Adipose tissue (tissue), 3 donors: ENCODE data around the gene CCDC57. TPM values are rescaled to one million over a fixed set of nuclear protein-coding genes. Genes with fewer than 3 reads are reported as not detected.

Source experiments
- H3K27ac ChIP-seq: one replicate; pipeline ENCODE4 v1.5.1; 2013; ENCODE audit warnings: low read depth, low read length
- WGBS, 3 donors: extraction: QIAGEN DNeasy Blood & Tissue Kit; methylation state at CpG; one replicate each; pipeline ENCODE4 v1.1.7; 2013; 5-methylcytosine and 5-hydroxymethylcytosine counted together
- polyA plus RNA-seq, 3 donors: library from polyadenylated mRNA; stranded (reverse); fragments of 200-250 nt; gene quantifications; one replicate each; pipeline ENCODE4 v1.2.3, GENCODE V29; 2013
- donor health status: healthy with polysubstance abuse.
- donor health status: Bipolar disorder and iron deficiency.
- donor health status: healthy.

The CCDC57 gene
- polyA plus RNA-seq, 3 donors = 22.7 to 23.7 (median 22.9) TPM

- H3K27ac ChIP-seq = peak overlapping the region; percentile 55
- 13 to 23% (median 15%) methylated on average over 55 to 63 of the region's 63 CpGs for WGBS, 3 donors
Measured at GRCh38 chr17:82228278-82228841, 15.7 kb upstream of the CCDC57 start.

DNA sequence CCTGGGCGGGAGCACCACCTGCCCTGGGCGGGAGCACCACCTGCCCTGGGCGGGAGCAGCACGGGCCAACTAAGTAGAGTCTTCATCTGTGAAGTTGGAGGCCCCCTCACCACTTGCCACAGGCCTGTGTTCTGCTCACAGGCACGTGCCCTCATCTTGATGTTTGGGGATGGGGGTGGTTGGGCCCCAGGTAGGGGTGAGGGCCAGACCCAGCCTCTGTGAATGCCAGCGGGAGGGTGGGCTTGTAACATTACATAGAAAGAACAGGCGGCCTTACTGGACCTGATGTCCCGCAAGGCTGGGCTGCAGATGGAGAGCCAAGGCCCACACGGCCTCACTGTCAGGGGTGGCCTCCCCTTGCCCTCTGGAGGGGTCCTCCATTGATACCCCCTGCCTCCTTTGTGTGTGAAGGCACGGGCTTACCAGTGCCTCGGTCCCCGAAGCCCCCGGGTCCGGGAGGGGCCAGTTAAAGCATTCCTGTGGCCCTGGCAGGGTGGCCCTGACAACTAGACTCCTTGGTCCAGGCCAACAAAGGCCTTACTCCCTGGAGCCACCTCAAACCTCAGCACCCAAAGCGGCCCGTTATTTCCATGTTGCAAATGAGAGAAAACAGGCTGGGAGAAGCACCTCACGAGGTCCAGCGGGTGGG is 15.1 kb upstream of the CCDC57 start:
- H3K27ac ChIP-seq = peak overlapping the region; percentile 14
- 65 to 79% (median 72%) methylated on average over 16 to 18 of the region's 18 CpGs for WGBS, 3 donors

DNA sequence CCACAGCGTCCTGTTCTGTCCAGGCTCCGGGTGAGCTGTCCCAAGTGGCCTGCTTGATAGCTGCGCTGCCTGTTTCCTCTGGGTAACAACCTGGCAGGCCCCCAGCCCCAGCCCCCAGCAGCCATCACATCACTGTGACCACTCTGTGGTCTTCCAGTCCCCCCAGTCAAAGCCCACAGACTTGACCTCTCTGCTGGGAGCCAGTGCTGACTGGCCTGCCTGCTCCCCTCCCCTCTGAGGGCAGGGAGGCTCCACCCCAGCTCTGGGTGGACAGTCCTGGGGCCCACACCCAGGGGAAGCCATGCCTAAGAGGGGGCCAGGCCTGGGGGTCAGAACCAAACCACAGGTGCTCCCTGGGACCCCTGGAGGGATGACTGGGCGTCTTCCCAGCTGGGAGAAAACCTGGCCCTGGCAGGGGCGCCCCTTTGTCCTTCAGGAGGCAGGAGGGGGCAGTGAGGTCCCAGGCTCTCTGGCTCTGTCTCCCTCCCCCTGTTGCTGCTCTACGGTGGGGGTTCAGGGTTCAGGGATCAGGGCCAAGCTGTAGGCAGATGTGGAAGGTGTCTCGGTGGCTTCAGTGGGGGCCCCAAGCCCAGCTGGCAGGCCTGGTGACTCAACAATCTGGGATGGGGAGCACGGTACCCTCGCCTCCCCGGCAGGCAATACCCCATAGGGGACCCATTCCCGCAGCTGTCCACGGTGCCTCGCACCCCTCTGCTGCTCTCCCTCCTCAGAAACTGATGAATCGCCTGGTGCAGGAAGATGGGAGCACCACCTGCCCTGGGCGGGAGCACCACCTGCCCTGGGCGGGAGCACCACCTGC is 14.4 kb upstream of the CCDC57 start:
- 84 to 90% (median 85%) methylated on average over 11 to 16 of the region's 16 CpGs for WGBS, 3 donors
- H3K27ac ChIP-seq = no peak overlapping the region

GRCh38 chr17:82226146-82226808 is 13.6 kb upstream of the CCDC57 start:
- H3K27ac ChIP-seq = no peak overlapping the region
- 85 to 89% (median 87%) methylated on average over 15 of the region's 15 CpGs for WGBS, 3 donors

DNA sequence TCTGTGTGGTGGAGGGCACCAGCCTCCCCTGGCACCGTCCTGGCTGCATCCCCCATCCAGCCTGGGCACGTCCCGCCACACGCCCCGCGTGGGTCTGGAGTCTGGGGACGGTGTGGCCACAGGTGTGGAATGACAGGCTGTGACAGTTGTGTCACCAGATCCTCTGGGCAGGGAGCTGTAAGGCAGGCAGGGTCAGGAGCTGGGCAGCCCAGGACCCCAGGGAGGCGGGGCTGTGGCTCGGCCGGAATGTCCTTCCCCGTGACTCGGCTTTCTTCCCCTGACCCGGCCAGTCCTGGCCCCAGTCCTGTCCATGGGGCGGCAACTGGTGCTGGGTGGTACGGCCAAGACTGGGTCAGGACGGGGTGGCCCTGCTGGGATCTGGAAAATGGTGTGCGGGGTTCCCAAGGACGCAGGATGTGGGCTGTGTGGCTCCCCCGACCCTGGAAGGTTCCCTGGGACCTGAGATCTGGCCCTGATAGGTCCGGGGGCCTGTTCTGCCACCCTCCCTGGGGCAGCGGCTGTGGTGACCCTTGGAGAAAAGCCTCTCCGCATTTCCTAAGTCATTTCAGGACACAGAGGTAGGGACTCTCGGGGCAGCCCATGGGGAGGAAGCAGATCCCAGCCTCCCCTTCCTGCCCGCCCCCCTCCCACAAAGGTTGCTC is 12.9 kb upstream of the CCDC57 start:
- H3K27ac ChIP-seq = no peak overlapping the region
- 74 to 86% (median 75%) methylated on average over 21 to 24 of the region's 24 CpGs for WGBS, 3 donors

GRCh38 chr17:82224666-82225065 is 12.0 kb upstream of the CCDC57 start:
- WGBS, 3 donors = 76 to 86% (median 83%) methylated on average over 8 of the region's 8 CpGs
- H3K27ac ChIP-seq = no peak overlapping the region

GRCh38 chr17:82223517-82223916 is 10.9 kb upstream of the CCDC57 start:
- no peak overlapping the region for H3K27ac ChIP-seq
- WGBS, 3 donors = 79 to 88% (median 84%) methylated on average over 5 of the region's 5 CpGs

DNA sequence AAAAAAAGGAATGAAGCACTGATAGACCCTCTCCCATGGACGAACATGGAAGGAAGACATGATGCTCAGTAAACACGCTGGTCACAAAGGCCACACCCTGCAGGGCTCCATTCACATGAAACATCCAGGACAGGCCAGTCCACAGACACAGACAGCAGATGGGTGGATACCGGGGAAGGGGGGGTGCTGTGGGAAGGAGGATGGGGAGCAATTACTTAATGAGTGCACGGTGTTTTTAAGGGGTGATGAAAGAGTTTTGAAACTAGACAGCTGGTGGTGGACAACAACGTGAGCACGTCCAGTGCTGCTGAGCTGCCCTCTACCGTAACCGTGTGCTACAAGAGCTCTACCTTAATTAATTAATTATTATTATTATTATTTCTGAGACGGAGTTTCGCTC is 10.2 kb upstream of the CCDC57 start:
- no peak overlapping the region for H3K27ac ChIP-seq
- WGBS, 3 donors = 44 to 75% (median 54%) methylated on average over 10 of the region's 10 CpGs

DNA sequence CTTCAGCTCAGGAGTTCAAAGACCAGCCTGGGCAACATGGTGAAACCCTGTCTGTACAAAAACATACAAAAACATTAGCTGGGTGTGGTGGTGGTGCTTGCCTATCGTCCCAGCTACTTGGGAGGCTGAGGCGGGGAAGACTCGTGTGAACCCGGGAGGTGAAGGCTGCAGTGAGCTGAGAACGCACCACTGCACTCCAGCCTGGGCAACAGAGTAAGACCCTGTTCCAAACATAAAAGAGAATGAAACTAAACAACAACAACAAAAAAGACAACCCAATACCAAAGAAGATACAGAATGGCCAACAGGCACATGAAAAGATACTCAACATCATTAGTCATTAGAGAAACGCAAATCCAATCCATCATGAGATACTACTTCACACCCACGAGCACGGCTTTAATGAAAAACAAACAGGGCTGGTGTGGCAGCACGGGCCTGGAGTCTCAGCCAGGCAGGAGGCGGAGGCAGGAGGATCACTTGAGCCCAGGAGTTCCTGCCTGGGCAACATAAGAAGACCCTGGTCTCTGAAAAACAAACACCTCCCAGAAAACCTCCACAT is 8.8 kb upstream of the CCDC57 start:
- WGBS, 3 donors = 76 to 78% (median 77%) methylated on average over 10 of the region's 10 CpGs
- no peak overlapping the region for H3K27ac ChIP-seq

GRCh38 chr17:82219753-82220709 is 7.4 kb upstream of the CCDC57 start:
- no peak overlapping the region for H3K27ac ChIP-seq
- WGBS, 3 donors = 84 to 91% (median 85%) methylated on average over 11 of the region's 11 CpGs

- 90 to 94% (median 92%) methylated on average over 7 of the region's 7 CpGs for WGBS, 3 donors
Measured at GRCh38 chr17:82219083-82219482, 6.4 kb upstream of the CCDC57 start.

GRCh38 chr17:82218349-82219075 is 5.9 kb upstream of the CCDC57 start:
- H3K27ac ChIP-seq = no peak overlapping the region
- 92 to 93% (median 92%) methylated on average over 28 to 32 of the region's 32 CpGs for WGBS, 3 donors

More at GRCh38 chr17:82219083-82219482, 6.4 kb upstream of the CCDC57 start:
- H3K27ac ChIP-seq = no peak overlapping the region

GRCh38 chr17:82217530-82218204 is 5.0 kb upstream of the CCDC57 start:
- 51 to 81% (median 55%) methylated on average over 21 of the region's 21 CpGs for WGBS, 3 donors

DNA sequence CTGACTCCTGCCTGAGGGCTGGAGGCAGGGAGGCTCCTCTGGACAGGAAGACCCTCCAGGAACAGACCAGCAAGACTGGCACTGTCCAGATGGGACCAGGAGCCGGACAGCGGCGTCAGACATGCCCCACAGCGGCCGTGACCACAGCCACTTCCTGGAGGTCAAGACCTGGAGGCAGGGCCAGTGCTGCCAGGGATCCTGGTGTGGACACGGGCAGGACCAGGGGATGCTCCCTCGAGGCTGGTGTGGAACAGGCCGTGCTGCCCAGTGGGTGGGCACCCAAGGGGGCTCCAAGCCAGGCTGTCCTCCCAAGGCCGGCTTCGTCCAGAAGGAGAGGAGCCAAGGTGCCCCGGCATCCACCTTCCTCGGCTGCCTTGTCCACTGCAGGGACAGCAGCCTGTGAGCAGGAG is 4.5 kb upstream of the CCDC57 start:
- 53 to 87% (median 57%) methylated on average over 10 to 12 of the region's 12 CpGs for WGBS, 3 donors

More at GRCh38 chr17:82217530-82218204, 5.0 kb upstream of the CCDC57 start:
- peak overlapping the region; percentile 92 for H3K27ac ChIP-seq

DNA sequence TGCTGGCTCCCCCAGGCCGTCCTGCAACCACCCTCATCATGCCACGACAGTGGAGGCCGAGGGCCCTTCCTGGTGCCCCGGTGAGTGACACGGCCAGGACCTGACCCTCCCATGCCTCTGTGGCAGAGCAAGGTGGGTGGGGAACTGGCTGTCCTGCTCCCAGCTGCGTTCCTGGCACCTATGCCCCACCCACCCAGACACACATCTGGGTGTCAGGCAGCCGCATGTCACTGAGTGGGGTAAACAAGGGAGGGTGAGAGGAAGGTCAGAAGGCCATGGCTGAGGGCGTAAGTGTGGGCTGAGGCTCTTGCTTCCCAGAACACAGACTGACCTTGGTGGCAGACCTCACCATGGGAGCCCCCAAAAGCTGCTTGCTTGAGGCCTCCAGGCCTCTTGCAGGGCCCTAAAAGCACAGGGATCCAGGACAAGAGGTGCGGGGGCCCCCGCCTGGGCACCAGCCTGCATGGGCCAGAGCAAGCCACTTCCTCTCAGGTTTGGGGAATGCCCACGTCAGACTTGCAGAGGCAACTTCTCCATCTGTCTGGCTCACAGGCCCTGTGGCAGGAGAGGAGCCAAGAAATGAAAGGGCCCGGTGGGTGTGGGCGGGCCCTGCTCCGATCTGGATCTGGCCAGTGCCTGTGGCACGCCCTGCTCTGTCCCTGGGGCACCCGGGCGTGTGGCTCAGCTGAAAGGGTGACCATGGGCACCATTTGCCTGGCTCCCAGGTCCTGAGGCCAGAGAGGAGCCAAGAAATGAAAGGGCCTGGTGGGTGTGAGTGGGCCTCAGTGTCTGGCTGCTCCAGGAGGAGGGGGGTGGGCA is 3.9 kb upstream of the CCDC57 start:
- 29 to 33% (median 32%) methylated on average over 17 of the region's 17 CpGs for WGBS, 3 donors
- peak overlapping the region; percentile 92 for H3K27ac ChIP-seq

More for the DNA sequence above, 4.5 kb upstream of the CCDC57 start:
- peak overlapping the region; percentile 92 for H3K27ac ChIP-seq
